Renal pelvis (tissue), 12 donors: ENCODE results near the gene ARHGAP35. TPM values are rescaled to one million over a fixed set of nuclear protein-coding genes. Genes with fewer than 3 reads are reported as not detected.
"Not testable (repeated sequence)": the region's sequence is repeated elsewhere in the genome, so short reads cannot be mapped to it uniquely, and the experiment has no call there.

Experiments
- DNase-seq: peaks from one replicate; pipeline ENCODE4 v3.0.0-alpha.2; 2013
- long read RNA-seq, 16 experiments: transcript quantifications; one replicate each; lab custom pipeline, GENCODE V29; 2026
- polyA plus RNA-seq, 3 donors: library from polyadenylated mRNA; unstranded; fragments of 120-200 nt; gene quantifications; one replicate each; pipeline ENCODE4 v1.2.1, GENCODE V29; 2013; ENCODE audit not compliant: insufficient read length in 3 of 3

The ARHGAP35 gene
- polyA plus RNA-seq, result 10 to 100 TPM; 49.7 to 56.1 (median 52.2) TPM
- long read RNA-seq, donor 1, full-length matches to known transcripts, result 11 of 11 reads
- long read RNA-seq, donor 1, partial matches to known transcripts, result 0 of 11 reads
- long read RNA-seq, donor 1, other reads (novel, unspliced or antisense), result 0 of 11 reads
- long read RNA-seq, donor 2, full-length matches to known transcripts, result 28 of 33 reads
- long read RNA-seq, donor 2, partial matches to known transcripts, result 0 of 33 reads
- long read RNA-seq, donor 2, other reads (novel, unspliced or antisense), result 5 of 33 reads
- long read RNA-seq, donor 3, full-length matches to known transcripts, result 13 of 13 reads
- long read RNA-seq, donor 3, partial matches to known transcripts, result 0 of 13 reads
- long read RNA-seq, donor 3, other reads (novel, unspliced or antisense), result 0 of 13 reads
- long read RNA-seq, donor 4, full-length matches to known transcripts, result 8 of 8 reads
- long read RNA-seq, donor 4, partial matches to known transcripts, result 0 of 8 reads
- long read RNA-seq, donor 4, other reads (novel, unspliced or antisense), result 0 of 8 reads
- long read RNA-seq, donor 5, full-length matches to known transcripts, result 8 of 8 reads
- long read RNA-seq, donor 5, partial matches to known transcripts, result 0 of 8 reads
- long read RNA-seq, donor 5, other reads (novel, unspliced or antisense), result 0 of 8 reads
- long read RNA-seq, donor 6, full-length matches to known transcripts, result 17 of 25 reads
- long read RNA-seq, donor 6, partial matches to known transcripts, result 8 of 25 reads
- long read RNA-seq, donor 6, other reads (novel, unspliced or antisense), result 0 of 25 reads
- long read RNA-seq, donor 7, full-length matches to known transcripts, result 19 of 28 reads
- long read RNA-seq, donor 7, partial matches to known transcripts, result 9 of 28 reads
- long read RNA-seq, donor 7, other reads (novel, unspliced or antisense), result 0 of 28 reads
- long read RNA-seq, donor 8, full-length matches to known transcripts, result 7 of 55 reads
- long read RNA-seq, donor 8, partial matches to known transcripts, result 48 of 55 reads
- long read RNA-seq, donor 8, other reads (novel, unspliced or antisense), result 0 of 55 reads
- long read RNA-seq, donor 9, full-length matches to known transcripts, result 15 of 15 reads
- long read RNA-seq, donor 9, partial matches to known transcripts, result 0 of 15 reads
- long read RNA-seq, donor 9, other reads (novel, unspliced or antisense), result 0 of 15 reads
- long read RNA-seq, donor 10, full-length matches to known transcripts, result 15 of 24 reads
- long read RNA-seq, donor 10, partial matches to known transcripts, result 9 of 24 reads
- long read RNA-seq, donor 10, other reads (novel, unspliced or antisense), result 0 of 24 reads
- long read RNA-seq, donor 11, full-length matches to known transcripts, result 24 of 24 reads
- long read RNA-seq, donor 11, partial matches to known transcripts, result 0 of 24 reads
- long read RNA-seq, donor 11, other reads (novel, unspliced or antisense), result 0 of 24 reads
- long read RNA-seq, donor 12, full-length matches to known transcripts, result 20 of 201 reads
- long read RNA-seq, donor 12, partial matches to known transcripts, result 176 of 201 reads
- long read RNA-seq, donor 12, other reads (novel, unspliced or antisense), result 5 of 201 reads
- long read RNA-seq, donor 13, full-length matches to known transcripts, result 6 of 107 reads
- long read RNA-seq, donor 13, partial matches to known transcripts, result 101 of 107 reads
- long read RNA-seq, donor 13, other reads (novel, unspliced or antisense), result 0 of 107 reads
- long read RNA-seq, donor 14, result 0 reads
- long read RNA-seq, donor 15, full-length matches to known transcripts, result 20 of 20 reads
- long read RNA-seq, donor 15, partial matches to known transcripts, result 0 of 20 reads
- long read RNA-seq, donor 15, other reads (novel, unspliced or antisense), result 0 of 20 reads
- long read RNA-seq, donor 16, full-length matches to known transcripts, result 17 of 17 reads
- long read RNA-seq, donor 16, partial matches to known transcripts, result 0 of 17 reads
- long read RNA-seq, donor 16, other reads (novel, unspliced or antisense), result 0 of 17 reads

DNA sequence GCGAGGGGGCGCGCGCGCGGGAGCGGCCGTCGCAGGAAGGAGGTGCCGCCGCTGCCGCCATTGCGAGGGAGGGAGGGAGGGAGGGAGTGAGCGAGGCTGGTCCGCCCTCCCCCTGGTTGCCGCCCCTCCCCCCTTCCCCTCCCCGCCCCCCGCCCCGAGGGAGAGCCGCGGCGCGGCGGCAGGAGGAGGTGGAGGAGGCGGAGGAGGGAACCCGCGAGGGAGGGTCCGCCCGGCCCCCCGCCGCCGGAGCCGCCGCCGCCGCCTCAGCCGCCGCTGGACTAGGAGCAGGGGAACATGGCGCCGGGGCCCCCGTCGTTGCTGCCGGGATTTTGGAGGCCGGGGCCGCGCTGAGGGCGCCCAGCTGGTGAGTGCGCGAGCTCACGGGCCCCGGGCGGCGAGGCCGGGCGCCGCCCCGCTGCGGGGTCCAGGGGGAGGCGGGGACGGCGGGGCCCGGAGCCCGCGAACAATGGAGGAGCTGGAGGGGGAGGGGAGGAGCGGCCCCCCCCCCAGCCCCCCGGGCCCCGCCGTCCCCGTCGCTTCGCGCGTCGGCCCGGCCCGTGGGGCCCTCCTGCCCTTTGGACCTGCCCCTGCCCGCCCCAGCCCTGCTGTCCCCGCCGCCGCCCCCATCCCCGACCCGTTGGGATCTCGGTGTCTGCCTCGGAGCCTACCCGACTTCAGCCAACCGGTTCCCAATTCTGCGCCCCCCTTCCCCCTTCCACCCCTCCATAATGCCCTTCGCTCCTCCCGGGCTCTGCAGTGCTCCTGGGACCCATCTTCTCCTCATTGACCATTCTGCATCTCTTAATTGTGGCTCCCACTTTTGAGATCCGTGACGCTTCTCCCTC, at the start of gene ARHGAP35:
TSS of gene ARHGAP35 (plus strand) at position 152 of the 845 bp plus-strand sequence. CDS start 57,679 bp downstream, outside the sequence.
- no peak for DNase-seq

DNA sequence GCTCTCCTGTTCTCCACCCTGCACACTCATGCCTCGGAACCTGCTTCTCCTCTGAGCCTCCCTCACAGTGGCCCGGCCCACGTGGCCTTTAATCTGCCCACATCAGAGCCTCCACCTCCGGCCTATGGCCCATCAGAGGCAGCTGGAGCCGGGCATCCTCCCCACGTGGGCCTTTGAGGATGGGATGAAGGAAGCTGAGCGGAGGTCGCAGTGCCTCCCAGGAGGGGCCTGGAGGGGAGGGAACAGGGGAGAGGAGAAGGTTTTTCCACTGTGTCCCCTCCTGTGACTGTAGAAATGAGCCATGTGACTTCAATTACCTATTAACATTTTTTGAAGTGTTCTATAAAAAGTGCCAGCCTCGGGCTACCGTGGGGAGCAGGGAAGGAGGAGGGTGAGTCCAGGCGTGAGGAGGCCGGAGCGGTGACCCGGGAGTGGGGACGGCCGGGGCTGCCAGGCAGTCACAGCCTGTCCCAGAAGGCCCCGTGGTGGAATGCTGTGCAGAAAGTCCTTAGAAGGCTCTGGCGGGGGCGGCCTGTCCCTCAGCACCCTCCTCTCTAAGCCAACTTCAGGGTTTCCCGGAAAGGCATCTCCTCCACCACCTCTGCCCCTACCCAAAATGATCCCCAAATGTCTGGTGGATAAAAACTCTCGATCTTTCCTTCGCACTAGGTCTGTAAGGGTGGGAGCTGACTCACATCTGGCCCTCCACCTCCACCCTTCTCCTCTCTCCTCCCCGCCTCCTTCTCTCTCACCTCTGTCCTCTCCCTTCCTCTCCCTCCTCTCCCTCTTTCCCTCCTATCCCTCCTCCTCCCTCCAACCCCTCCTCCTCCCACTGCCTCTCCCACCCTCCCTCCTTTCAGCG, 47.6 kb upstream of the ARHGAP35 start:
- no peak for DNase-seq

DNA sequence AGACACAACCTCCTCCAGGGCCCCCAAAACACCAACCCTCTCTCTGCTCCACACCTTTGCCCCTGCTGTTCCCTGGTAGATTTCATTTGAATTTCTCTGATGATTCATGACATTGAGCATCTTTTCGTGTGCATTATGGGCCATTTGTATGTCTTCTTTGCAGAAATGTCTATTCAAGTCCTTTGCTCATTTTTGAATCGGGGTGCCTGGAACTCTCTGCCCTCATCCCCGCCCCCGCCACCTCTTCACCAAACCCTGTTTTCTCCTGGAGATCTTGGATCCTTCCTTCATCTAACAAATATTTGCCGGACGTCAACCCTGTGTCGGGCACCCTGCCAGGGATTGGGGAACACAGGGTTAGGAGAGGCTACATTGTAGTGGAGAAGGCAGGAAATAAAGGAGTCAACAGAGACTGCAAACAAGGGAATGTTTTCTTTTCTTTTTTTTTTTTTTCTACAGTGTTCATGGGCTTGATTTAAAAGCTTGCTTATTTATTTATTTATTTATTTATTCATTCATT, 46.9 kb upstream of the ARHGAP35 start:
- peak; percentile 77 for DNase-seq

DNA sequence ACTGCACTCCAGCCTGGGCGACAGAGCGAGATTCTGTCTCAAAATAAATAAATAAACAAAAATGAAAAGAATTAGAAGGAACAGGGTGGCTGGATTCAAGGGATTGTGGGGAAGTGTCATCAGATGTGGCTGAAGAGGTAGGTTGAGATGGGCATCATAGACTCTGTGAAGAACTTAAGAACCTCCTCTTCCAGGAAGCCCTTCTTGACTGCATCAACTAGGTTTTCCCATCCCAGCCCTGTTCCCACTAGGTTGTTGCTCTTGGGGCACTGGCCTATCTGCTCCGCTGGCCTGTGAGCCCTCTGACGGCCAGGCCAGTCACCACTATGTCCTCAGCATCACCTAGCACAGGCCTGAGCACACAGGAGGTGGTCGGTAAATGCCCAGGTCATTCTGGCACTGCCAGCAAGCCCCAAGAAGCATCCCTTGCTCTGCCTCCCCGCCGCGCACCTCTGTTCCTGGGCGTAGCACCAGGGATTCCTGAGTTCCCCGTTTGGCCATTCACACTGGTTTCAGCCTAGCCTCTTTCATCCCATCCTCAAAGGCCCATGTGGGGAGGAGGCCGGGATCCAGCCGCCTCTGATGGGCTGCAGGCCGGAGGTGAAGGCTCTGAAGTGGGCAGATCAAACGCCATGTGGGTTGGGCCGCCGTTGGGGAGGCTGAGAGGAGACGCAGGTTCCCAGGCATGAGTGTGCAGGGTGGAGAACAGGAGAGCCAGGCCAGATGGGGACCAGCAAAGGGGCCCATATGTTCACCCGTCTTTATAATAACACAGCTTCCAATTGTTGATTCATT, 44.8 kb upstream of the ARHGAP35 start:
- DNase-seq, result no peak

DNA sequence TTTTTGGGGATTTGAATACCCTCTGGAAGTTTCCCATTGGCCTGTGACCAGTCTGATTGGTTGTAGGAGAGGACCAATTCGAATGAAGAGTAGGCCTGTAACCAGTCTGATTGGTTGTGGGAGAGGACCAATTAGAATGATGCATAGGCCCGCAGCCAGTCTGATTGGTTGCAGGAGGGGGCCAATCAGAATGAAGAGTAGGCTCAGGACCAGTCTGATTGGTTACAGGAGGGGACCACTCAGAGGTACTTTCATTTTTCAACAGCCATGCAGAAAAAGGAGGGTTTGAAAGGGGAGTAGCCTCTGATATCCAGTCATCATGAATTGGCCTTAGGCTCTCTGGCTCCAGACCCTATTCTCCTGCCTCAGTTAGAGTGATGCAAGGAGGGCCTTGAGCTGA, 42.0 kb upstream of the ARHGAP35 start:
- no peak for DNase-seq

DNA sequence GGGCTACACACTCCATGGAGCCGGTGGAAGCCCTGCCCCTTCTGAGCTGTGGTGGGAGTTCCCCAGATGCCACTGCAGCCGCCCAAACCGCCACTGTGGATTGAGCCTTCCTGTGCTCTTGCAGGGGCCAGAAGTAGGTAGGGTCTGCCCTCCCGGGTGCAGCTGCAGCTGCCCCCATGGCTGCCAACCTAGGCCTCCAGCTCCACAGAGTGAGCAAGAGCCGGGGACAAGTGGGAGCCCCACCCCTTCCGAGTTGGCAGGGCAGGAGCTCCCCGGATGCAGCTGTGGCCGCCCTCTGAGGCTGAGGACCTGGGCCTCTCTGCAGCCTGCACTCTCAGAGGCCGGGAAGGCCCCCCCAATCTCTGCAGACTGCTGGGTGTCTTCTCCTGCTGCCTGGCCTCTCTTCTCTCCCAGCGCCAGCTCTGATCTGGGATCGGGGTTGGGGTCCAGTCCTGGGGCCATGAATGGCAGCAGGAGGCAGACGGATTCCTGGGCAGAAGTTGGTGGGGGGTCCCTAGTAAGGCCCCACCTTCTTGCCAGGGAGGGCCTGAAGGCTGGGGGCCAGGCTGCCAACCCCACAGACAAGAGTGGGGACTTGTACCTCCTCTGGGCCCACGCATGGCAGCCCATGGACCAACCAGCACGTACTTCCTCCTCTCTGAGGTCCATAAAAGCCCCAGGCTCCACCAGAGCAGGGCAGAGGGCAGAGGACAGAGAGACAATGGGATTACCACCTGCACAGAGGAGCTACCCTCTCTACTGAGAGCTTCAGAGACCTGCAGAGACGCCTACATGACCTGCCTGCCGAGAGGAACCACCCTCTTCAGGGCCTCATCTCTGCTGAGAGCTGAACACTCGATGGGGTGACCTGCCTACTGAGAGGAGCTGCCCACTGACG, 39.0 kb upstream of the ARHGAP35 start:
- DNase-seq, result no peak

DNA sequence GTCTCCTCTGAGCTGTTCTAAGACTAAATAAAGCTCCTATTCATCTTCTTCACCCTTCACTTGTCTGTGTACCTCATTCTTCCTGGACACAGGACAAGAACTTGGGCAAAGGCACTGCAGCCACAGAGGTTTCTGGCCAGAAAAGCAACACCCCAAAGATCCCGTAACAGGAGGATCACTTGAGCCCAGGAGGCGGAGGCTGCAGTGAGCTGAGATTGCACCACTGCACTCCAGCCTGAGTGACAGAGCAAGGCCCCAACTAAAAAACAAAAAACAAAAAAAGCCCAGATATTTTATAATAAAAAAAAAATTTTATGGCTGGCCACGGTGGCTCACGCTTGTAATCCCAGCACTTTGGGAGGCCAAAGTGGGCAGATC, 38.4 kb upstream of the ARHGAP35 start:
- DNase-seq, result not testable (repeated sequence)

DNA sequence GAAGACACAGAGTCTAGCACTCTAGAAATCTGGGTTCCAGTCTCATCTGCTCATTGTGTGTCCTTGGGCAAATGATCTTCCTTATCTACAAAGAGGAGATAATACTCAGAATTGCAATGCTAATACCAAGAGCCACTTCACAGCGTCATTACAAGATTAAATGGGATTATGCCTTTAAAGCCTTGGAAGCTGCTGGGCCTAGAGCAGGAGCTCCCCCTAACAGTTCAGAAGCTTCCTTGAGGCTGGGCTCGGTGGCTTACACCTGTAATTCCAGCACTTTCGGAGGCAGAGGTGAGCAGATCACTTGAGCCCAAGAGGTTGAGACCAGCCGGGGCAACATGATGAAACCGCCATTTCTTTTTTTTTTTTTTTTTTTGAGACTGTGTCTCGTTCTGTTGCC, 37.7 kb upstream of the ARHGAP35 start:
- DNase-seq, result no peak

DNA sequence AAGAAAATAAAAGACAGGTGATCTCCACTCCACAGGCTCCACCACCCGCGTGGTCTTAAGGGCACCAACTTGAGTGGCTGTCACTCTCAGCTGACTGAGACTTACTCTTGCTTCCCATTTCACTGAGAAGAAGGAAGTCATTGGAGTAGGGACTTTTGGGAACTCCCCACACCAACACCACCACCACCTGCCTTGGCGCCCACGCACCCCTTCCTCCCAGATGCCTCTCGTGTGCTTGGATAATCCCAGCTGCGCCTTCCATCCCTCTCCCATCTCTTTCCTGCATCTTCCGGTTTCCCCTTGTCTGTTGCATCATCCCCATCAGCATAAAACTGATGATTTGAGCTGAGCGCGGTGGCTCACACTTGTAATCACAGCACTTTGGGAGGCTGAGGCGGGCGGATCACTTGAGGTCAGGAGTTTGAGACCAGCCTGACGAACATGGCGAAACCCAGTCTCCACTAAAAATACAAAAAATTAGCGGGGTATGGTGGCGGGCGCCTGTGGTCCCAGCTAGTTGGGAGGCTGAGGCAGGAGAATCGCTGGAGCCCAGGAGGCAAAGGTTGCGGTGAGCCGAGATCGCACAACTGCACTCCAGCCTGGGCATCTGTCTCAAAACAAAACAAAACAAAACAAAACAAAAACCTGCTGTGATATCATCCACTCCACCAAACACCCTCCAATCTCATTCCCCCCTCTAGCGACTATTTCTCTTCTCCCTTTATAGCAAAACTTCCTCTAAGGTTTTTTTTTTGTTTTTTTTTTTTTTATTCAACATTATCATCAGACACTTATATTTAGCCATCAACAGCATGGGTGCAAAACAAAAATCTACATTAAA, 35.7 kb upstream of the ARHGAP35 start:
- DNase-seq, result no peak

DNA sequence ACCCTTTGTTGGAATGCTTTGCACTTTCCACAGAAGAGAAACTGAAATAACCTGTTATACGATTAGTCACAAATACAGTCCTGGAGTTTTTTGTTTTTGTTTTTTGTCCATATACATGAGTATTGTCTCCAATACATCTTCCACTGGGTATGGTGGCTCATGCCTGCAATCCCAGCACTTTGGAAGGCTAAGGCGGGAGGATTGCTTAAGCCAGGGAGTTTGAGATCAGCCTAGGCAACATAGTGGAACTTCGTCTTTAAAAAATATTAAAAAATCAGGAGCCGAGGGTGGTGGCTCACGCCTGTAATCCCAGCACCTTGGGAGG, 35.1 kb upstream of the ARHGAP35 start:
- no peak for DNase-seq

DNA sequence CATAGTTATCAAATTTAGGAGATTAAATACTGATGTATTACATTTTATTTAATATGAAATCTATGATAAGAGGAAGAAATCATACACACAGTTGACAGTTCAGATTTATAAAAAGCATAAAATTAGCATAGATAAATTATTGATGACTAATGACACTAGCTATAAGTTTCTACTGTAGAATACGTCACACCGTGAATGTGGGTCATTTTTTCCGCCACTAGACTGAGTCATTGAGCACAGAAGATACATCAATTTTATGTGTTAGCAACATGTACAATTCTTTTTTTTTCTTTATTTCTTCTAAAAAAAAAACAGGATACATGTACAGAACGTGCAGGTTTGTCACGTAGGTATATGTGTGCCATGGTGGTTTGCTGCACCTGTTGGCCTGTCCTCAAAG, 32.3 kb upstream of the ARHGAP35 start:
- DNase-seq, result no peak

DNA sequence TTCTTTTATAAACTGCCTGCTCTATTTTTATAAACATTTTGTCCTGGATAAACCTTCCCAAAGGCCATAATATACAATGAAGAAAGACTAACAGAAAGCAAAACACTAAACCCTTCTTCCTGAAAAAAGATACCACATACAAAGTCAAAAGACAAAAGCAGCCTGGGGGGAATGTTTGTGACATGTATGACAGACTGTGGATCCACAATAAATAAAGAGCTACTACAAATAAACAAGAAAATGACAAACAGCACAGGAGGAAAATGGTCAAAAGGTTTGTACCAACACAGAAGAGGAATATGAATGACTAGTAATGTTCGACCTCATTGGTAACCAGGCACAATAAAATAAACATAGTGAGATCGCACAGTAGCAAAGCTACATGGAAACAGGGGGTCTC, 29.9 kb upstream of the ARHGAP35 start:
- no peak for DNase-seq

DNA sequence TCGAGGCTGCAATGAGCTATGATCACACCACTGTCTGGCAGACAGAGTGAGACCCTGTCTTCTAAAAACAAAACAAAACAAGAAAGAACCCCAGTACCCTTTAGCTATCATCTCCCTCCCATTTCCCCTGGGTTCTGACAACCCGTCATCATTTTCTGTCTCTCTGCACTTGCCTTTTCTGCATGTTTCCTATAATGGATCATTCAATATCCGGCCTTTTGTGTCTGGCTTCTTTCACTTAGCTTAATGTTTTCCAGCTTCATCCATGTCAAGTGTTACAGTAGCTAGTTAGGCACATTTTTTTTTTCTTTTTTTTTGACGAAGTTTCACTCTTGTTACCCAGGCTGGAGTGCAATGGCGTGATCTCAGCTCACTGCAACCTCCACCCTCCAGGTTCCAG, 26.7 kb upstream of the ARHGAP35 start:
- no peak for DNase-seq

DNA sequence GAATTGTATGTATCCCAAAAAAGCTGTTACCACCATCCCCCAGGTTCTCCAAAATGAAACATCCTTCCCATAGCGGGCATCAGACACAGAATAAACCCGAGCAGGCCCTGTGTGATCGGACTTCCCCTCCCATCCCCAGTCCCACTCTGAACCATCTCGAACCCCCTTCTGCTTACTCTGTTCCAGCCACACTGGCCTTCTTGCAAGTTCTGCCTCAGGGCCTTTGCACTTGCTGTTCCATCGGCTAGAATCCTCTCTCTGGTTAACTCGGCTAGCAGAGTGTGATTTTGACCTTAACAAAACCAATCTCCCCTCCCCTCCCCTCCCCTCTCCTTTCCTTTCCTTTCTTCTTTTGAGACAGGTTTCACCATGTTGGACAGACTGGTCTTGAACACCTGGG, 25.8 kb upstream of the ARHGAP35 start:
- DNase-seq, result no peak

DNA sequence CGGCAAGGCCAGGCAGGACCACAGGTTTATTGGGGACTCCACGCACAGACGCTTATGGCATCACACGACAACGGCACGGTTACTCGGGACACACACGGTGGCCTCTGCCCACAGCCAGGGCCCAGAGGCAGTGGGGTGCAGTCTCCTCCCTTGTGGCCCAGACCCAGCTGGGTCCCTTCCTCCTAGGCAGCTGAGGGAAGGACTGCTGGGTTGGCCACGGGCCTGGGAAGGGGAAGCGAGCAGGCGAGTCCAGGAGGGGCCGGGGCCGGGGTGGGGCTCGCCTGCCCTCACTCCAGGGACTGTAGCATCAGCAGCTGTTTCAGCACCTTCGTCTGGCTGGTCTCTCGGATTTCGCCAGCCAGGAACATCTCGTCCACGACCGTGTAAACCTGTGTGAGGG, 22.6 kb upstream of the ARHGAP35 start:
- no peak for DNase-seq
